ENCODE results near the gene ANKS1B.

GRCh38 chr12:98797200-98797599 is 1187.5 kb downstream of the ANKS1B start:
- TF ChIP-seq CHD2 (IDR thresholded peaks at IDR 0.05; ENCODE audit: borderline replicate concordance, low read depth, low read length): no peak
- TF ChIP-seq SP1 (IDR thresholded peaks at IDR 0.05; ENCODE audit: low read depth, low read length): no peak
- TF ChIP-seq, protein P1, sequence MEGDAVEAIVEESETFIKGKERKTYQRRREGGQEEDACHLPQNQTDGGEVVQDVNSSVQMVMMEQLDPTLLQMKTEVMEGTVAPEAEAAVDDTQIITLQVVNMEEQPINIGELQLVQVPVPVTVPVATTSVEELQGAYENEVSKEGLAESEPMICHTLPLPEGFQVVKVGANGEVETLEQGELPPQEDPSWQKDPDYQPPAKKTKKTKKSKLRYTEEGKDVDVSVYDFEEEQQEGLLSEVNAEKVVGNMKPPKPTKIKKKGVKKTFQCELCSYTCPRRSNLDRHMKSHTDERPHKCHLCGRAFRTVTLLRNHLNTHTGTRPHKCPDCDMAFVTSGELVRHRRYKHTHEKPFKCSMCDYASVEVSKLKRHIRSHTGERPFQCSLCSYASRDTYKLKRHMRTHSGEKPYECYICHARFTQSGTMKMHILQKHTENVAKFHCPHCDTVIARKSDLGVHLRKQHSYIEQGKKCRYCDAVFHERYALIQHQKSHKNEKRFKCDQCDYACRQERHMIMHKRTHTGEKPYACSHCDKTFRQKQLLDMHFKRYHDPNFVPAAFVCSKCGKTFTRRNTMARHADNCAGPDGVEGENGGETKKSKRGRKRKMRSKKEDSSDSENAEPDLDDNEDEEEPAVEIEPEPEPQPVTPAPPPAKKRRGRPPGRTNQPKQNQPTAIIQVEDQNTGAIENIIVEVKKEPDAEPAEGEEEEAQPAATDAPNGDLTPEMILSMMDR (IDR thresholded peaks at IDR 0.05 in 2 of 3, conservative IDR thresholded peaks at IDR 0.05 in 1 of 3; ENCODE audit: control insufficient read depth in 2 of 3, extremely low read depth in 1 of 3, insufficient read depth in 1 of 3, low read depth in 3 of 3, low read length in 3 of 3): no peak
- no peak for TF ChIP-seq MTA2 (IDR thresholded peaks at IDR 0.05; ENCODE audit: low read depth)
- no peak for TF ChIP-seq POLR2AphosphoS5 (IDR thresholded peaks at IDR 0.05; ENCODE audit: low read length)
- no peak for TF ChIP-seq MTA3 (IDR thresholded peaks at IDR 0.05; ENCODE audit: borderline replicate concordance, low read length)
- TF ChIP-seq RCOR1 (conservative IDR thresholded peaks at IDR 0.05; ENCODE audit: low read depth, low read length): no peak
- no peak for TF ChIP-seq SPI1 (IDR thresholded peaks at IDR 0.05; ENCODE audit: borderline replicate concordance, insufficient read depth, low read depth, low read length)
